Epithelial cell of proximal tubule (primary cell): Measurements from ENCODE around the gene PDGFA. TPM values are rescaled to one million over a fixed set of nuclear protein-coding genes. Genes with fewer than 3 reads are reported as not detected.
A peak's percentile ranks its signal among the peaks of the same experiment; 100 is the strongest.

ENCODE experiments used
- DNase-seq: peaks from one replicate; pipeline ENCODE4 v3.0.0-alpha.2; 2011; ENCODE audit warnings: low read depth
- H3K4me3 ChIP-seq: 2 replicates; pipeline ENCODE4 v1.5.1; 2011; ENCODE audit warnings: low read depth, mild to moderate bottlenecking, low read length
- total RNA-seq: library from RNA; depleted of rRNA; stranded (reverse); fragments of >200 nt; gene quantifications from 2 replicates; pipeline ENCODE4 v1.2.3, GENCODE V29; 2015
- TF ChIP-seq, protein P1 (sequence below): conservative IDR thresholded peaks from 2 replicates; pipeline ENCODE4 v1.5.1; 2012; ENCODE audit warnings: low read depth, mild to moderate bottlenecking, low read length

PDGFA gene
- total RNA-seq, 1 donor from 2014 or later: 27.3 TPM

DNA sequence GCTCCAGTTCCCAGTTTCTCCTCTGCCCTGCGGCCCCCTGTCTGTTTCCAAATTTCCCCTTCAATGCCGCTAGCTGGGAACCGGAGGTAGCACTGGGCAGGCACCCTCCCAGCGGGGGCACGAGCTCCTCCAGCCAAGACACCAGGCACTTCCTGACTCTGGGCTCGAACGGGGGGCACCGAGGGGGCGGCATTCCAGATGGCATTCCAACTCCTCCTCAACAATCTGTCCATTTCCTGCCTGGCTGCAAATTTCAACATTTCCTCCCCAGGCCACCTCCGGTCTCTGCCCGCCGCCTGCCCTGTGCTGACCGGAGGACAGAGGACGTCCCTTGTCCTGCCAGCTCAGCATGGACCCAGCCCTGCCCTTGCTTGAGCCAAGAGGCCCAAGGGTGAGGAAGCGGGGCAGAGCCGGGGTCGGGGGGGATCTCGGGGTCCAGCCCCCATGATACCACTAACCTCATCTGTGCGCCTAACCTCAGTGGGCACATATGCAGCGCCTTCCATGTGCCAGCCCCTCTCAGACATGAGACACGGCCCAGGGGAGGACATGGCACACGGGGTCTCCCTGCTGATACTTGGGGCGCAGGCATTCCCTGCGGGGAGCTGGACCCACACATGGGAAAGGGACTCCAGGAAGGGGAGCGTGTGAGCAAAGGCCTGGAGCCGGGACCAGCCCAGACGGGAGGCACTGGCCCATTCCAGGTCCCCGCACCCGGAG, 58.0 kb downstream of the PDGFA start:
- no peak overlapping the region for H3K4me3 ChIP-seq
- no peak for DNase-seq
- TF ChIP-seq, protein P1, sequence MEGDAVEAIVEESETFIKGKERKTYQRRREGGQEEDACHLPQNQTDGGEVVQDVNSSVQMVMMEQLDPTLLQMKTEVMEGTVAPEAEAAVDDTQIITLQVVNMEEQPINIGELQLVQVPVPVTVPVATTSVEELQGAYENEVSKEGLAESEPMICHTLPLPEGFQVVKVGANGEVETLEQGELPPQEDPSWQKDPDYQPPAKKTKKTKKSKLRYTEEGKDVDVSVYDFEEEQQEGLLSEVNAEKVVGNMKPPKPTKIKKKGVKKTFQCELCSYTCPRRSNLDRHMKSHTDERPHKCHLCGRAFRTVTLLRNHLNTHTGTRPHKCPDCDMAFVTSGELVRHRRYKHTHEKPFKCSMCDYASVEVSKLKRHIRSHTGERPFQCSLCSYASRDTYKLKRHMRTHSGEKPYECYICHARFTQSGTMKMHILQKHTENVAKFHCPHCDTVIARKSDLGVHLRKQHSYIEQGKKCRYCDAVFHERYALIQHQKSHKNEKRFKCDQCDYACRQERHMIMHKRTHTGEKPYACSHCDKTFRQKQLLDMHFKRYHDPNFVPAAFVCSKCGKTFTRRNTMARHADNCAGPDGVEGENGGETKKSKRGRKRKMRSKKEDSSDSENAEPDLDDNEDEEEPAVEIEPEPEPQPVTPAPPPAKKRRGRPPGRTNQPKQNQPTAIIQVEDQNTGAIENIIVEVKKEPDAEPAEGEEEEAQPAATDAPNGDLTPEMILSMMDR: no peak

DNA sequence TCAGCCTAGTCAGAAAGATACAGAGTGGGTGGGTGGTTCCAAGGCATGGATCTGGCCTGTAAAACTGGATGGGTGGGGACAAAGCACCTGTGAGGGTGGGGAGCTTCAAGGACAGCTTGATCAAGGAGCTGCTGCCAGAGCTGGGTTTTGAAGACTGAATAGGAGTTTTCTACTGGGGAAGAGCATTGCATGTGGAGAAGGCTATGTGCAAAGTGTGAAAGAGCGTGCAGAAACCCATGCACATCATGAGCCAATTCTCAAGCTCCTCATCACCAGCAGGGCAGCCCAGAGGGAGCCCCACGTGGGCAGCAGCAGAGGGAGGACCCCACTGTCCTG, 58.6 kb downstream of the PDGFA start:
- no peak for DNase-seq
- TF ChIP-seq, protein P1: no peak
- H3K4me3 ChIP-seq: no peak overlapping the region

DNA sequence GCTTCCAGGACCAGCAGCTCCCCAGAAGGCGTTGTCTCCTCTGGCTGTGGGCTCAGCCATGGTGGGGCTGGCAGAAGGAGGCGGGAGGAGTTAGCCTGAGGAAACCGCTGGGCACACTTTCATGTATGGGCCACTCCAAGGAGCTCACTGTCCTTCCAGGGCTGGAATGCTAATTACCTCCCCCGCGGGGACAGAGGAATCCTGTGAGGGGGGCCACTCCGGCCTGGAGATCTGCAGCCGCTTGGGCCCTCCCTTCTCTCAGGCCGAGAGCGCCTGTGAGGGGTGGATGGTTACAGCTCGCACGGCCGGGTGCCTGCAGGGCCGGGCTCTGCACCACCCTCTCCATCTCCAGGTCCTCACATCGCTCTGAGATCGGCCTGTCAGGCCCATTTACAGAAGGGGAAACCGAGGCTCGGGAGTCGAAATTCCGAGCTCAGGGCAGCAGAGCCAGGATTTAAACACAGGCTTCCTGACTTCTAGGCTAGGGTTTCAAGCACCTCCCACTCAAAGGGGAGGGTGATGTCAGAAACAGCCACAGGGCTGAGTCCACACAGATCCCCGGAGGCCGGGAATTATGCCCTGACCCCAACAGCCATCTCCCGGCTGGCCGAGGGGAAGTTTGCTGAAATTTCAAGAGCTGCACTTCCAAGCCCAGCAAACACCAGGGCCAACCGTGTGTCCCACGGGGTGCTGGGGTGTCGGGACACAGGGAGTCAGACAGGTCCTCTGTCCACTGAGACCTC, 59.1 kb downstream of the PDGFA start:
- DNase-seq: no peak
- H3K4me3 ChIP-seq: peak overlapping the region; percentile 38
- TF ChIP-seq, protein P1: no peak

- DNase-seq: no peak
- TF ChIP-seq, protein P1: no peak
Measured at GRCh38 chr7:459584-460373, 59.9 kb downstream of the PDGFA start.

DNA sequence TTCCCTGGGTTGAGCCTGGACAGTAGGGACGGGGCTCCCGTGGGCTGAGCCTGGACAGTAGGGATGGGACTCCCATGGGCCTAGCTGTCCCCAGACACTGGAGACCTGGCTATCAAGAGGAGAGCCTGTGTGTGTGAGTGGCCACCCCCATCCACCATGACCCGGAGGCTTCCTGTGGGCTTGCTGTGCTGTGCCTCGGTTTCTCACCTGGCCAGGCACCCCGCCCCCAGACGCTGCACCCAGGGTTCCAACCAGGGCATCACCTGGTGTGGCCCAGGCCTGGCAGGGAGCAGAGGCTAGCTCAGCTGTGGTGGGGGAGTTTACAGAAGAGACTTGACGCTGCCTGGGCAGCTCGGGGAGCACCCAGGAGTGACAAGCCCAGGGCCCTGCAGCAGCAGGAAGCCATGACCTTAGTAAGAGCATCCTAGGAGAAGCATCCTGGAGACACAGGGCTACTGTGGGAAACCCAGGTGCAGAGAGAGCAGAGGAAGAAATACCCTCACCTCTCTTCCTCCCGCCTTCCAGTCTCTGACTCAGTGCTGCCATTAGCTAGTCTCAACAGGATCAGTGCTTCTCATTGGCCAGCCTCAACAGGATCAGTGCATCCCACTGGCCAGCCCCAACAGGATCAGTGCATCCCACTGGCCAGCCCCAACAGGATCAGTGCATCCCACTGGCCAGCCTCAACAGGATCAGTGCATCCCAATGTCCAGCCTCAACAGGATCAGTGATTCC, 61.0 kb downstream of the PDGFA start:
- H3K4me3 ChIP-seq: no peak overlapping the region
- DNase-seq: no peak
- TF ChIP-seq, protein P1: no peak

More at GRCh38 chr7:459584-460373, 59.9 kb downstream of the PDGFA start:
- H3K4me3 ChIP-seq: no peak overlapping the region

DNA sequence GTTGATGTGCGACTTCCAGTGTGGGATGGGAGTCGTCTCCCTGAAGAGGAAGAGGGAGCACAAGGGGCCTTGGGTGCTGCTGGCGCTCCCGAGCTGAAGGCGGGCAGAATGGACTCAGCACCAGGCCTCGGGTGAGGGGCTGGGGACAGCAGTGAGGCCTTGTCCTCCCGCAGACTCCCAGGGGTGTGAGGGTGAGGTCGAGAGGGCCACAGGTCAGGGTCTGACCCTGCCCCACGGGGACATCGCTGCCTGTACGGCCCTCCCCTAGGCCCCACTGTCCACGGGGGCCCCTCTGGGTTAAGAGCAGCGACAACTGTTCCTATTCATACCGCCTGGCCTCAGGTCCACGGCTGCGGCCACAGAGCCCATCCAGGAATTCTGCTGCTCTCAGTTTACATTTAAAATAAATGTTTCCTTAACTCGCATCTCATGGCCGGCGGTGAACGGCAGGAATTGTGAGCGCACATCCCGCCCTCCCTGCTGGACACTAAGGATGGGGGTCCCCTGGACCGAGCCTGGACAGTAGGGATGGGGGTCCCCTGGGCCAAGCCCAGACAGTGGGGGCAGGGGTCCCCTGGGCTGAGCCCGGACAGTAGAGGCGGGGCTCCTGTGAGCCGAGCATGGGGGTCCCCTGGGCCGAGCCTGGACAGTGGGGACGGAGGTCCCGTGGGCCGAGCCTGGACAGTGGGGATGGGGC, 61.7 kb downstream of the PDGFA start:
- DNase-seq: no peak
- TF ChIP-seq, protein P1: no peak
- no peak overlapping the region for H3K4me3 ChIP-seq
